ENCODE results near the gene SREBF1.

Gene SREBF1

GRCh38 chr17:17857496-17857895, 20.7 kb upstream of the SREBF1 start:
- no peak for DNase-seq

DNA sequence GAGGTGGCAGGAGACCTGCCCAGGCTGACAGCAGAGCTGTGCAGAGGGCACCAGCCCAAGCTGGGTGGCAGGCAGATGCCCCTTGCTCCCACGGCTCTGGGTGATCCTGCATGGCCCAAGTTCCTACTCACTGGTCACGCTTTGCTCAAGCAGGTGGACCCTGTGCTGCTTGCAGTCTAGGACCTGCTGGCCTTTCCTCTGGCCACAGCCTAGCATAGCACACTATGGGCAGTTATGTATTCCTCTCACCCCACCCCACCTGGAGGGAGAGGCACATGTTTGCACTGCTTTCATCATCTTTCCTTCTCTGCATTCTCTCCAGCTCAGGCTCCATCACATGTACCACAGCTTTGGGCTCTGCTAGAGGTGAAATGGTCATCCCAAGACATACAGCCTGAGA, 19.6 kb upstream of the SREBF1 start:
- DNase-seq = no peak

- DNase-seq = no peak
These were observed 19.2 kb upstream of the SREBF1 start for GRCh38 chr17:17855976-17856375.

DNA sequence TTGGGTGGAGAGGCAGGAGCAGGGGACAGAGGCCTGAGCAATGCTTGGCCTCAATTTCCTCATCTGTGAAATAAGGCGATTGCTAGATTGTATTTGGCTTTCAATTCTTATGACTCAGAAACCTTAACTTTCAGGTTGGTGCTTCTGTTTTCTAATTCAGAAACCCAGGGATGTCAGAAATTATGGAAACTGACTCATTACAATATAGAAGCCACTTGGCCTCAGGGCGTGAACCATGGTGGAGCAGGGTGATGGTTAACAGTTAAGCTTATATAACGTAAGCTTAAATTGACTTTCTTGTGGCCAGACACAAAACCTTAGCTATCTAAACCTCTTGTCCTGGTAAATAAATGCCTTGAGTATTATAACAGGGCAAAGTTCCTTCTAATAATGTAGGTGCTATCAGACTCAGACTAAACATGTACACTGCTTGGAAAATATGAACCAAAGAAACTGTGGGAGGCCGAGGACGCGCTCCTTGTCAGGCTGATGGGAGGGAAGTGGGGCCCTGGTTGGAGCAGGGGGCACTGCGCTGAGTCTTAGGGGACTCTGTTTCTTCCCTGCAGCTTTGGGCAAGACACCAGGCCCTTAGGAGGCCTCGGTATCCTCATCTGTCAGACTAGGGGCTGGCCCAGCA, 17.1 kb upstream of the SREBF1 start:
- DNase-seq = no peak

GRCh38 chr17:17852930-17853329, 16.1 kb upstream of the SREBF1 start:
- no peak for DNase-seq

DNA sequence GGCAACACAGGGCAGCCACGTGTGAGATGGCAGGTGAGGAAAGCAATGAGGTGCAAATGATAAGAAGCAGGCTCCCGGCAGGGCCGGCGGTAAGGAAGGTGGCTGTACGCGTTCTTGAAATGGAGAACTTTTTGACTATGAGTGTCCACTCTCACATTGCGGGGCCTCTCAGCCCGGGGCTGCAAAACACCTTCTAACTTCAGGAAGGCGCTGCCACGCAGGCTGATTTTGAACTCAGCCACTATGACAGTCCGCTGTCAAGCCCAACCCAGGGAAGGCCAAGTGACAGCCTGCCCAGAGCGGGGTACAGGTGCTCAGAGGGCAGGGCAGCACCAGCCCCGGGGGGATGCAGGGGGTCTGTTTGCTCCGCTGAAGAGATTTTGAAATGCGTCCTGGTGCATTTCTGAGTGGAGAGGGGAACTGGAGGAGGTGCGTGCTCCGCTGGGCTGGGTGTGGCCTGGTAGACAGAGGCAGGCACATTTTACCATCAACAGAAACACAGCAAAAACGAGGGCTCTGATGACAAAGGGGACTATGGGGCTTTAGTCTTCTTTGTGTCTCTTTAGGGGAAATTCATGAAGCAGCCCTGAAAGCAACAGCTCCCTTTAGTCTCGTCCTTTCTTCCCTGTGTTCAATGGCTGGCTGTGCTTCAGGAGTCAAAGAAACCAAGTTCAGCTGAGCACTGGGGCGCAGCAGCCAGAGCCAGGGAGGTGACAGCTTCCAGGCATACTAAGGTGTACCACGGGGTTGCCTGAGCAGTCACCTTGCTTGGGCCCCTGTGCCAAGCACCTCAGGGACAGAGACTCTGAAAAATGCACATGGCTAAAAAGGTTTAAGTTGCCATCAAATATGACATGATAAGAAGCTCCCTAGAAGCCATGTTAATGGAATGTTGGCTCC, 14.6 kb upstream of the SREBF1 start:
- DNase-seq = no peak

- peak; percentile 67 for DNase-seq
These were observed 13.1 kb upstream of the SREBF1 start for GRCh38 chr17:17849845-17850373.

DNA sequence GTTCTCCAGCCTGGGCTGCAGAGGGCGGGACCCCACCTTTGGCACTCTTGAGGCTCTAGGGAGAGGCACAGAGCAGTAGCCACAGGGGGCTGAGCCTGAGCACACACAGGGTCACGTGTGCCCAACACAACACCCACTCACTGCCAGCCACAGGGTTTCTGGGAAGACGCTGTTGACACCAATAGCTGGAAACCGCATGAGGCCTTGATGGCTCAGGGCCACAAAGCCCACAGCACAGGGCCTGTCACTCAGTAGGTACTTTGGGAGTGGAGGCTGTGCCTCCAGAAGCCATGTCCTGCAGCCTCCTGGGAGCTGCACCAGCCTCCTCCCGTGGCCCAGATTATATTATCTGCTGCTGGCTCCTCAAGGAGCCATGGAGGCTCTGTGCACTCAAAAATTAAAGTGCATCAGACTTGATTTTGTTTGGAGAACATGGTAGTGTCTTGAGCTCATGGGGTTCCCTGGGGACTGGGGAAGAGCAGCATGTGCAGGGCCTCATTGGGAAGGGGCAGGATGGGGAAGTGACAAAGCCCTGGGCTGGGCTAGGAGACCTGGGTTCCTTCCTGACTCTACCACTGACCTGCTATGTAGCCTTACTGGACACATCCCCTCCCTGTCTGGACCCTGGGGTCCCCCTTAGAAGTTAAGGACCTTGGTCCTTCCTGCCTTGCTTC, 12.5 kb upstream of the SREBF1 start:
- DNase-seq = peak; percentile 47

- no peak for DNase-seq
These were observed 11.7 kb upstream of the SREBF1 start for GRCh38 chr17:17848311-17849082.

- no peak for DNase-seq
These were observed 10.9 kb upstream of the SREBF1 start for GRCh38 chr17:17847726-17848125.

DNA sequence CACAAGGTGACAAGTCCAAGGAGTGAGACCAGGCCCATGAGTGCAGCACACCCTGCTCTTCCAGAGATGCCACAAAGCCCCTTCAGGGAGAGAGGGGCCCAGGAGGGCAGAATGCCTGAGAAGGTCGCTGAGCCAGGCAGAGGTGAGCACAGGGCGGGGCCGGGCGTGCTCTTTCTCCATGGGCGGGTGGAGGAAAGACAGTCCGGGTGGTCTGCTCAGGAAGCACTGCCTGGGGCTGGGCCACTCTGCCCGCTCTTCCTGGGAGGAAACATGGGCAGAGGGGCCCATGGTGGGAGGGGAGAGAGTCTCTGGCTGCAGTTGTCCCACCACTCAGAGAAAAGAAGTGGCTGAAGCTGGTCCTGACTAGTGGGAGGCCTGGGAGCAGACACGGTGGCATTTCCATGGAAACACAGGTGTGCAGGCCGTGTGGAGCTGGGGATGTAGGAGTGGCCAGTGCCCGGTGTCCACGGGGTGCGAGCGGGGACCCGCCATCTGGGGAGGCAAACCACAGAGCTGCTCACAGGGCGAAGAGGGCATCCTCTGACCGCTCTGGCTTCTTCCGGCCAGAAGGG, 10.4 kb upstream of the SREBF1 start:
- no peak for DNase-seq

- no peak for DNase-seq
These were observed 9.9 kb upstream of the SREBF1 start for GRCh38 chr17:17846645-17847044.

DNA sequence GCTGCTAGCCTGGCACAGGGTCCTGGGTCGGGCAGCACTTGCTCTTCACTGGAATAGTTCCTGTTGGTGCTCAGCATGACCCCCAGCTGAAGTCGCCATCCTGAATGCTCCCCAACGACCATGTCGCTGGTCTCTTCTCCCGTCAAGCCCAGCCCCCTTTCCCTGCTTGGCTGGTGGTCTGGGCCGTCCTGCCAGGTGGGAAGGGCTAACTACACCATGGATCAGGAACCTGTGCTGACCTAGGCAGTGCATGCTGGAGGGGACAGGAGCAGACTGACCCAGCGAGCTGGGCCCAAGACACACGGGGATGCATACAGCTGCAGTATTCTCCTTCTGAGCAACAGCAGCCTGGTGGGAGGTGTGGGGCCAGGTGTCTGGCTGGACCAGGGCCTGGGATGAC, 9.2 kb upstream of the SREBF1 start:
- DNase-seq = no peak

DNA sequence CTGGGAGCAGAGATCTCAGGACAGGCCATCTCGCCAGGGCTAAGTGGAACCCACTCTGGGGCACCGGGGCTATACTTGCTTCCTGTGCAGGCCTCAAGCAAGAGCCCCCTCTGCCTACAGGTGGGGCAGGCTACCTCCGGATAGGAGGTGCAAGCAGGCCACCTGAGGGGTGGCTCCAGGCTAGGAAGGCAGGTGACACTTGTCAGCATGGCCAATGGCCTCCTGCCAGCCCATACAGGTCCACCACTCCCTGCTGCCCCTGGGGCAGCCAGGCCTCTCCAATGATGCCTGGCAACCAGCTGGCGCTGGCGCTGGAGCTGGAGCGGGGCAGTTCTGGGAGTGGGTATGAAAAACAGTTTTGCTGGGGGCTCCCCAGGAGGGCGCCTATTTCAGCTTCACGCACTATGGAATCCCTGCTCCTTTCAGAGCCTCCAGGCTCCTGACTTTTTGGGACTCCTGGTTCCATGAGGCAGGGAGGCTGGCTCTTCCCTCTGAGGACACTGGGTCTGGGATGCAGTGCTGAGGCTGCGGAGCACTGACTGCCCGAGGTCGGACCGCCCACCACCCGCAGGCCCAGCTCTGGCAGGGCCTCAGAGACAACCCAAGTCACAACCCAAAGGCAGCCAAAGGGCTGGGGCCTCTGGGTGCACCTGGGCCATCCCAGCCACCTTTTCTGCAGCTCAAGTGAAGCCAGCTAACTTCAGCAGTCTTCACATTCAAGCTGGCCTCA, 8.4 kb upstream of the SREBF1 start:
- DNase-seq = no peak

DNA sequence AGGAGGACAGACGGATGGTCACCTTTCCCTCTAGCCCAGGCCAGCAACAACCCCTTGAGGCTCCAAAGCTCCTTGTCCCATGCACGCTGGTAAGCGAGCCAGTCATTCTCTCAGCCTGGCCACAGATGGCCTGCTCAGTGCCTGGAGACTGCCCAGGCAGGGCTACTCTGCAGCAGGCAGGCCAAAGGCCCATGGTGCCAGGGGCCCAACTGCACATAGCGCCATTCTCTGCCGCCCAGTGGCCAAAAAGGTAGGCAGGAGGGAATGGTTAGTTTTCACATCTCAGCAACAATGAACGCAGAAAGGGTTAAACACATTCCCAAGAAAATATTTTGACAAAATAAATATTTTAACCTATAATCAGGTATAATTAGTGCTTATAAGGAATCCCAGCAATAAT, 7.7 kb upstream of the SREBF1 start:
- no peak for DNase-seq

DNA sequence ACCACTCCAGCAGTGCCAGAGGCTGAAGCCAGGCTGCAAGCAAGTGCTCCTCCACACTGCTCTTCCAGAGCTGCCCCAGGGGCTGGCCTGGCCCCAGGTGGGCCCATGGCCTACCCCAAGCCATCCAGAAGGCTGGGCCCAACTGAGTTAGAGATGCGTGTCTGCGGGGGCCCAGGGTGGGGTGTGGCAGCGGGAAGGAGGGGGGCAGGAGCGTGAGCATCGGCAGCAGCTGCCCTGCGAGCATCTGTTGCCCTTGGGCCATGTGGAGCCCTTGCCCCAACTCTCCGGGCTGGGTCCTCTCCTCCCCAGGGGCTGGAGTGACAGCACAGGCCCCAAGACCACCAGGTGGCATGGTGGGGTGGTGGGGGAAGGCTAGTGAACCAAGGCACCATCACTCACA, 7.3 kb upstream of the SREBF1 start:
- no peak for DNase-seq

DNA sequence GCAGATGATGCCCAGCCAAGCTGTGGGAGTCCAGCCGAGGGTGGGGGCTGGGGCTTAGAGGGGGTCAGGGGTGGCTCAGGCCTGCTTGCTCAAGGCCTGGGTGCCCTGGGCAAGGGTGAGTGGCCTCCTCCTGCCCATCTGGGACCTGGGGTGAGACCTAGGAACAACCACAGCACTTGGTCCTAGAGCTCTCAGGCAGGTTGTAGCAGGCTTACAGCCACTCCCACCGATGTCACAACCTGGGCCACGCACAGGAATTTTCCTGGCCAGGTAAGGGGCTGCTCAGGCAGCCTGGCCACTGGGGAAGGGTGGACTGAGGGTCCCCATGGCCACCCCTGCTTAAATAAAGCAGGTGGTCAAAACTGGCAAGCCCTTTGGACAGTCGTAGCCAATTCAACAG, 6.3 kb upstream of the SREBF1 start:
- DNase-seq = no peak

GRCh38 chr17:17842111-17842876, 5.5 kb upstream of the SREBF1 start:
- DNase-seq = no peak

DNA sequence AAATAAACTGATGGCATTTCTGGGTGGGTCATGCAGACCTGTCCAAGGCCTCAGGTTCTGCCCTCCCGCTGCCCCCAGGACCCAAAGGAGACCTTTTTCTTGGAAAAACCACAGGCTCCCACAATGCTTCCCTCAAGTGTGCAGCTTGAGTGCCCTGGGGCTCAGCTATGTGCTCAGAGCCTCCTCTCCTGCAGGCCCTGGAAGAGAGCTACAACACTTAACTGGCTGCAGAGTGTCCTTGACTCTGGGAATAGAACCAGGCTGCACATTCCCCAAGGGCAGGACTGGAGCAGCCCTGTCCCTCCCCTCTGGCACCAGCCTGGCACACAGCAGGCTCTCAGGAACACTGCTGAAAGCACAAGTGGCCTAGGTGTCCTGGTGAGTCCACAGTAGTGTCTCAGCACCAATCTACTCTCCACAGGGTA, 4.8 kb upstream of the SREBF1 start:
- DNase-seq = peak; percentile 17

- peak; percentile 75 for DNase-seq
These were observed 4.2 kb upstream of the SREBF1 start for GRCh38 chr17:17840751-17841591.

Data from NCI-H1436 (cell line).